HG02798 (cell line): ENCODE measurements around the gene MAP1LC3B2.

Experiments
- ATAC-seq: cut with Tn5 transposase; IDR thresholded peaks from one replicate; pipeline ENCODE4 v1.9.1; 2021; ENCODE audit warnings: mild to moderate bottlenecking; ENCODE audit not compliant: unreplicated experiment, poor library complexity

MAP1LC3B2 gene

DNA sequence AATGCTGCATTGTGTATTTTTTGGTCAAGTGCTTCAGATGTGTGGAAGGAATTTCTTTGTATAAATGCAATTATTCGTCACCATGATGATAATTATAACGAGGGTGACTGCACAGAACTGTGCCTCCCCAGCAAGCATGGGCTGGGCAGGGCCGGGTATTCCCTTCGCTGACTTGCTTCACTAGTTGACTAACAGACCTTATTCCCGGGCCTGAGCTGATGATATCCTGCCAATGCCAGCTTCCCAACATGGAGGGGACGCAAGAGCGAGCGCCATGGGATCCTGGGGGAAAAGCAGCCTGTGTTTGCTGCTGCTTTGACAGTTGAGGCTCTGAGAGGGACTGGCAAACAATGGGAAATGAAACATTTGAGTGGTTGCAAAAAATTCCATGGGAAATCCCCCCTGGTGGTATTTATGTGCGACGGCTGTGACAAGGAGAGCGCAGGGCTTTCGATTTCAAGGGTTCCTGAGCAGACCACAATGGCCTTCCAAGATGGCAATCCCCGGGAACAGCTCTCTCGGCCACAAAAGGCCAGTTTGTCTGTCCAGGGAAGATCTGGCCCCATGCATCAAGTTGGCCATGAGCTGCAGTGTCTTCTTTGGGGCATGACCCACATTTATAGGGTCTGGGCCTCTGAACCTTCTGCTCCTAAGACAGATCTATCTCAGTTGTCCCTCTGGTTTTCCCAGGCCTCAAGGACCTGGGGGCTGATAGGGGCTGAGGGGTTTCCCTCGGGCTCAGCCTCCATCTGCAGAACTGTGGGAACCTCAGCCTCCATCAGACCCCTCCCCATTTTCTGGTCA is 21.9 kb upstream of the MAP1LC3B2 start:
- peak; percentile 30 for ATAC-seq

DNA sequence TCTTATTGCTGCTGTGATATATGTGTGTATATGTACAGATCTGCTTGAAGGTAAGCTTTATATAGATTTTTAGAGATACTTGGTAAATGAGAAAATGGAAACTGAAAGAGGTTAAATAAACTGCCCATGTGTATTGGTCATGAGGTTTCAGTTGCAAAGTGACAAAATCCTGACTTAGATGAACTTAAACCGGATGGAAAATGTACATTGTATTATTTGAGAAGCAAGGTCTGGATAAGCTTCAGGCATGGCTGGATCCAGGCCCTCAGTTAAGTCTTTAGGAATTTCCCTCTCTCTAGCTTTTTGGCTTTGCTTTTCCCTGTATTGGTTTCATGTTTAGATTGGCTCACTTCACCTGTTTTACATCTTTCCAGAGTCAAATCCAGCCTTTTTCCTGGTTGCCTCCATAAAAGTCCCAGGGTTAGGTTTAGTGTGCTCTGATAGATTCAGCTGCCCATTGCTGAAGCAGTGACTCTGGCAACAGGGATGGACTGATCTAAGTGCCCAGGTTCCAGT is 21.0 kb upstream of the MAP1LC3B2 start:
- ATAC-seq, result peak; percentile 59

DNA sequence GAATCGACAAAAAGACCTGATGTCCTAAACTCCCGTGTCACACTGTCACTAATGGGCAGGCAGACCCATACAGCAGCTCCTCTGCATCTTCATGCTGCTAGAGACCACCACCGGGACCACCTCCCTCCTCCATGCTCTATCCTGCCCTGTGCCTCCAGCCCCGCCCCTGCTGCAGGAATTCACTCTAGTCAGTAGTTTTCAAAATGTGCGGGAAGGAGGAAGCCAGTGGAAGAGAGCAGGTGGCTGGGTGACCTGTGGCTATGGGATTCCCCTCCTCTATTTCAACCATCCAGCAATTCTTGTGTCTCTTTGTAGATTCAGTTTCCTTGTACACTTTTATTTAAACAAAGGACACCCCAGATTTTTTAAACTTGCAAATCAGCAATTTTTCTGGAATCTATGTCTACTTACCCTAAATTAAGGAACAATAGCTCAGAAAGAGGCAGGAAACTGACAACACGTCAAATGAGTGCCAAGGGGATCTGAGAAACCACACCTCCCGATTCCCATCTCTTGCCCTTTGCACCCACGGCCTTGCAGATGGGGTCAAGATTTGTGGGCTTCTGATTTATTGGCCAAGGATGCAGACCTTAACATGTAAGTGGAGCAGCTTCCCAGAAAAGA is 20.4 kb upstream of the MAP1LC3B2 start:
- no peak for ATAC-seq

- ATAC-seq, result no peak
These were observed 19.8 kb upstream of the MAP1LC3B2 start for GRCh38 chr12:116539361-116539771.

DNA sequence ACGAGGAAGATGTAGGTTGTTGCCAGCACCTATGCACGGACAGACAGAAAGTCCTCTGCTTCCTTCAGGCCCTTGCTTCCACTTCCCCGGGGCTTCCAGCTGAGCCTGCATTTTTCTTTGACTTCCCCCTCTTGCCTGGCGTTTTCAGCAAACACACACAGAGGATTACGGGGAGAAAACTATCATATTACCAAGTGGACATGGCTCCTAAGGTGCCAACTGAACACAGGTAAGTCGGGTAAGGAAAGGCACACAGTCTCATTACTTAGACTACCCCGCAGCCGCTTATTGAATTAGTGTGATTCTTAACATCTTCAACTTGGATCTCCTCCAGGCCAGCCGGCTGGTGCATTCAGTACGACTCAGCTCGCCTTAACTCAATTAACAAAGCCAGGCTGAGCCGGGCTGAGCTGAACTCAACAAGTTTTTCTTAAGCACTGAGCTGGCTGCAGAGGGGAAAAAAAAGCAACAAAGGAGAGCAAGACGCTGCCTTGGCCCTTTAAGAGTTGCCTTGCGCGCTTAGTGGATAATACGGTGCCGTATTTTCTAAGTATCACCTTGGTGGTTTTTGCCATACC is 19.2 kb upstream of the MAP1LC3B2 start:
- ATAC-seq, result no peak

DNA sequence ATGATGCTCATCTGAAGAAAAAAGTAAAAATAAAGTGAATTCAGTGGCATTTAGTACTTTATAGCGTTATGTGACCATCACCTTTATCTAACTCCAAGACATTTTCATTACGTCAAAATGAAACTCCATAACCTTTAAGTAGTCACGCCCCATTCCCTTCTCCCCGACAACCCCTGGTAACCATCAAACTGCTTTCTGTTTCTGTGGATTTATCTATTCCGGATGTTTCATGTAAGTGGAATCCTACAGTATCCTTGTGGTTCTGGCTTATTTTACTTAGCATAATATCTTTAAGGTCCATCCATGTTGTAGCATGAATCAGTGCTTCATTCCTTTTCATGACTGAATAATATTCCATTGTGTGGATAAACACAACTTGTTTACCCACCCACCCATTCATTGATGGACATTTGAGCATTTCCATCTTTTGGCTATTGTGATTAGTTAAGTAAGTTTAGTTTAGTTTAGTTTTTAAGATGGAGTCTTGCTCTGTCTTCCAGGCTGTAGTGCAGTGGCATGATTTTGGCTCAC is 18.5 kb upstream of the MAP1LC3B2 start:
- no peak for ATAC-seq

DNA sequence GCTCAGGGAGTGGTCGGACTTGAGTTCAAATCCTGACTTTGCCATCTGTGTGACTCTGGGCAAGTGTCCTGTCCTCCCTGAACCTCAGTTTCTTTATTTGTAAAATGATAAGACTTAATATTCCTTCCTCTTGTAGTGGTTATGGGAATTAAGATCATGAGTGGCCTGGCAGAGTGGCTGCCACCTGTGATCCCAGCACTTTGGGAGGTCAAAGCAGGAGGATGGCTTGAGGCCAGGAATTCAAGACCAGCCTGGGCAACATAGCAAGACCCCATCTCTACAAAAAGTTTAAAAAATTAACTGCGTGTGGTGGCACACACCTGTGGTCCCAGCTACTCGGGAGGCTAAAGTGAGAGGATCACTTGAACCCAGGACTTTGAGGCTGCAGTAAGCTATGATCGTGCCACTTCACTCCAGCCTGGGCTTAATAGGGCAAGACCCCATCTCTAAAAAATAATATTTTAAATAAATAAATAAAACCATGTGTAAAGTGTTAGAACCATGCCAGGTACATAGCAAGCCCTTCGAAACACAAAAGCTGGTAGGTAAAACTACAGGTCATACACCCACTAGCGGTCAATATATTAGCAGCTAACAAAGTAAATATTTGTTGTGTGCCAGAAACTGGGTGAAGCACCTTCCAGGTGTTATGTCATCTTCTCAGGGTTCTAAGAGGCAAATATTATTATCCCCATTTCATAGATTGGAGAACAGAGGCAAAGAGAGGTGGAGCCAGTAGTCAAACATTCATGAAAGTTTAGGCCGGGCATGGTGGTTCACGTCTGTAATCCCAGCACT is 17.4 kb upstream of the MAP1LC3B2 start:
- ATAC-seq, result no peak

DNA sequence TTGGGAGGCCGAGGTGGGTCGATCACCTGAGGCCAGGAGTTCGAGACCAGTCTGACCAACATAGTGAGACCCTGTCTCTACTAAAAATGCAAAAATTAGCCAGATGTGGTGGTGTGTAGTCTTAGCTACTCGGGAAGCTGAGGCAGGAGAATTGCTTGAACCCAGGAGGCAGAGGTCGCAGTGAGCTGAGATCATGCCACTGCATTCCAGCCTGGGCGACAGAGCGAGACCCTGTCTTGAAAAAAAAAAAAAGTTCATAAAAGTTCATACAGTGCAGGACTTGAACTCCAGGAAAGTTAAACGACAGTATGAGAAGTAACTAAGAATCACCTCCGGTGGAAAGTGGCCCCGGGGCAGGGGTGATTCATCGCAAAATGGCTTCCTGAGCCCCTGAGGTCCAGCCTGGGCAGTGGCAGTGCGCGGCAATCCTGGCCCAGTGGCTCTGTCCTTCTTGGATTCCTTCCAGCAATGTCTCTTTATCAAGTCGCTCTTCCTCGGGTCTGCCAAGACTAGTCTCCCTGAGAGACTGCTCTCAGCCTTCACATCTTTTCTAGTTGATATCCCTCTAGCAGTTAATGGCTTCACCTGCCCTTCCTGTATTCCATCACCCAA is 16.7 kb upstream of the MAP1LC3B2 start:
- ATAC-seq, result no peak

- no peak for ATAC-seq
These were observed 14.5 kb upstream of the MAP1LC3B2 start for GRCh38 chr12:116544656-116545055.

GRCh38 chr12:116545144-116545543 is 14.0 kb upstream of the MAP1LC3B2 start:
- ATAC-seq, result no peak

DNA sequence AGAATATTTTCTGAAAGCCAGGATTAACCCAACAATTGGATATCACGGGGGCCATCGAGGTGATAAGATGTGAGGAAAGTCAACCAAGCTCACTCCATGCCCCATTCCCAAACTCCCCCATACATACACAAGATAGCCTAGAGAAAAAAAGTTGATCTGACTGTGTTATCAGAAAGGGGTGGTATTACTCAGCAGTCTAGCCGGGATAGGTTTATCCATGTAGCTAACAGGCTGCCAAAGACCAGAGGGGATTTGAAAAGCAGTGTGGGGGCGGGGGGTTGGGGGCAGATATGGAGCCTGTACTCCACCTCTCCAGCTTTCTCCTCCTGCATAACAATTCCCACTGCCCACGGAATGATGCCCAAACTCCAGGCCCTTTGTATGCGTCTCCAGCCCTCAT is 13.2 kb upstream of the MAP1LC3B2 start:
- ATAC-seq, result no peak

GRCh38 chr12:116547955-116548501 is 11.2 kb upstream of the MAP1LC3B2 start:
- peak; percentile 91 for ATAC-seq

DNA sequence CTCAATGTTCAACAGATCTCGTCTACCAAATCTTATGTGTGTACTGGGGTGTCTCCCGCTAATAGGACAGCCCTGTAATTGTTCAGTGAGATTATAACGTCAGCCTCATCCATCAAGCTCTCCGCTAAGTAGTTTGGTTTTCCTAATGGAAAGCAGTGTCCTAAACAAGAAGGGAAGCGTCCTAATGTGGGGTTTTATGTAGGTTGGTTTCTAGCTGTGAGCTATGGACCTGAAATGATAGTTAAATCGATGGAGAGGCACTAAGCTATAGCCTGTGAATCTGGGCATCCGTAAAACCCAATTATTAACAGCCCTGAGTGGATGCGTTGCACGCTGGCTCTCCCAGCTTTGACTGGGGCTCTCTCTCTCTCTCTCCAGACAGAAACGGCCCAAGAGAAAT is 9.2 kb upstream of the MAP1LC3B2 start:
- no peak for ATAC-seq

DNA sequence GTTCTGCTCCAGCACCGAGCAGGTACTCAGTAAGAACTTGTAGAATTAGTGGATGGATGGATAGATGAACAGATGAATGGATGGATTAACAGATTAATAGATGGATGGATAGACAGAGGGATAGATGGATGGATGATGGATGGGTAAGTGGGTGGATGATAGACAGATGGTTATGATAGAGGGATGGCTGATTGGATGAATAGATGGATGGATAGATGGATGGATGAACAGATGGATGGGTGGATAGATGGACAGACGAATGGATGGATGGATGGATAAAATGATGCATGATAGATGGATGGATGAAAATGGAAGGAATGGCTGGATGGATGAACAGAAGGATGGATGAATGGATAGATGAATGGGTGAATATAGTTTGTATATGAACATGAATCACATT is 8.0 kb upstream of the MAP1LC3B2 start:
- no peak for ATAC-seq

- no peak for ATAC-seq
These were observed 7.6 kb upstream of the MAP1LC3B2 start for GRCh38 chr12:116551619-116551951.

DNA sequence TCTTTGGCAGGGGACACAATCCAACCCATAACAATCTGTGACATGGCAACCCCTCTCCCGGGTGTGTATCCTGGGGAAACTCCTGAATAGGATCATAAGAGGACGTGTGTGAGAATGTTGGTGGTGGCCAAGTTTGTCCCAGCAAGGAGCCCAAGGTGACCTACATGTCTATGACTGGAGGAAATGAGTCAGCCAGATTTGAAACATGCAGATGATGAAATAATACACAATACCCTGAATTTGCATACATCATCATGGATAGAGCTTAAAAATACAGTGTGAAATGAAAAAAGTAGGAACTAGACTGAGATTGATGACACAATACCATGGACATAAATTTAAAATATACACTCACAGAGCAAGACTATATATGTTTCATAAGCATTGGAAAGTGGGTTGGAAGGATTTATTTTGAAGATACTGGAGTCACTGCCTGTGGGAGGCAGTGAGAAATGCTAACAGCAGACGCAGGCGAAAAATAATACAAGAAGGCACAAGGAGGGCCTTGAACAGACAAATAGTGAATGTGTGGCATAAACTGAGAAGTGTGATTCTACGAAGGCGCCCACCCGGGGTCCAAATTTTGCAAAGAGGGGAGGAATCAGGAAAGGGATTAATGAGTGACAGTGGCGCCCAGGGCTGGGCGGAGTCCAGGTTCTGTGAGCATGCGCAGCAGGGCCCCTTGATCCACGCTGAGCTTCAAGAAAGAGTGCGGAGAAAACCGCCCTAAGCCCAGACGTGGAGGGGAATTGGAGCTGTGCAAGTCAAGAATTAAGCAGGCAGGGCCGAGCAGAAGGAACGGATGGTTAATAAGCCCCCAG is 7.0 kb upstream of the MAP1LC3B2 start:
- ATAC-seq, result no peak

- no peak for ATAC-seq
These were observed 6.3 kb upstream of the MAP1LC3B2 start for GRCh38 chr12:116552773-116553373.

DNA sequence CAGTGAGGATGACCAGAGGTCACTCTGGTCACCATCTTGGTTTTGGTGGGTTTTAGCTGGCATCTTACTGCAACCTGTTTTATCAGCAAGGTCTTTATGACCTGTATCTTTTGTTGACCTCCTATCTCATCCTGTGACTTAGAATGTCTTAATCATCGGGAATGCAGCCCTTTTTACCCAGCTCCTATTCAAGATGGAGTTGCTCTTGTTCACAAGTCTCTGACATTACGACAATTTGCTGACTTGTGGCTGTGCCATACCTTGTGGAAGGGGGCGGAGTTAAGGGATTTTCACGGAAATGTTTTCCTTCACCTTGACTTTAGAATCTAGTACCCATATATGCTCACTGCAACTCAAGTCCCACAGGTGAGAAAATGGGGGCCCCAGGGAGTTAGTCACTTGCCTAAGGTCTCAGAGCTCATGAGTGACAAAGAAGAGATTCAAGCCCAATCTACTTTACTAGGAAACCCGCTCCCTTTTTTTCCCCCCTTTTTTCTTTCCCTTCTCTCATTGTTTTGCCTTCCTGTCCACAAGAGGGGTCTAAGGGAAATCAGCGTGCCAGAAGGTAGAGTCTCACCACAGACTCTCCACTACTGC is 2.7 kb upstream of the MAP1LC3B2 start:
- no peak for ATAC-seq
